CD4-positive, alpha-beta T cell treated with Interleukin-10 for 1 hour (primary cell): ENCODE results near the gene NCKAP5.
"Not testable (repeated sequence)": the region's sequence is repeated elsewhere in the genome, so short reads cannot be mapped to it uniquely, and the experiment has no call there.

ENCODE experiments used
- DNase-seq: peaks from one replicate; pipeline ENCODE4 v3.0.0-alpha.2; 2020

NCKAP5 gene

GRCh38 chr2:133521146-133521745 lies 47.0 kb downstream of the NCKAP5 start:
- DNase-seq: no peak

DNA sequence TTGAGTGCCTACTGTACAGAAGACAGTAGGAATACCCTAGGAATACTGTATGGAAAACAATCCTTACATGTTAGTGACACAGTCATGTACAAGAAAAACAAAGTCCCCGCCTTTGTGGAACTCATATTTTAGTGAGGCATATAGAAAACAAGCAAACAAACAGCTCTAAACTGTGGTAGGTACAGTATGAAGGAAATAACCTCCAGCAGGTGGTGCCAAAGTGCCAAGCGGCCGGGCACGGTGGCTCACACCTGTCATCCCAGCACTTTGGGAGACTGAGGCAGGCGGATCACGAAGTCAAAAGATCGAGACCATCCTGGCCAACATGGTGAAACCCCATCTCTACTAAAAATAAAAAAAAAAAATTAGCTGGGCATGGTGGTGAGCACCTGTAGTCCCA lies 48.6 kb downstream of the NCKAP5 start:
- not testable (repeated sequence) for DNase-seq

DNA sequence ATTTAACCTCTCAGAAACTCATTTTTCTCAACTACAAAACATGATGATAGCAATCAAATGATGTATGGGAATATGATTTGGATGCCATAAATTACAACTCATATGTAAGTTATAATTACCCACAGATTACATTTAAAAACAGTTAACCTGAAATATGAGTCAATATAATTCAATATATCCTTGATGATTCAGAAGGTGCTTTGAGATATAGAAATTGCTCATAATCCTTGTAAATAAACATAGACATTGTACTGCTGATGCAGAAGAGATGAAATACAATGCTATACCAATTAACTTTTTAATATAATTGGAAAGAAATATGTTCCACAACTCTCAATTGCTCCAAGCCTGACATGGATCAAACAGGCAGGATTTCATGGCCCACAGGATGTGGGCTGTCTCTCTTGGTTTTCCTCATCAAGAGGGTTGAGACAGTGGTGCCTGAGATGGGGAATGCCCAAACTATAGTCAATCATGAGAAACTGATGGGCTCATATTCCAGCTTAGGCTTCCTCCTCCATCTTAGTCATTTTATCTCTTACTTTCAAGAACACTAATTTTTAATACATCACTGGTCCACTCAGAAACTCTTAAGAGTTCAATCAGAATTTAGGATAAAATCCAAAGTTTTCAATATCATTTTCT lies 49.4 kb downstream of the NCKAP5 start:
- no peak for DNase-seq

DNA sequence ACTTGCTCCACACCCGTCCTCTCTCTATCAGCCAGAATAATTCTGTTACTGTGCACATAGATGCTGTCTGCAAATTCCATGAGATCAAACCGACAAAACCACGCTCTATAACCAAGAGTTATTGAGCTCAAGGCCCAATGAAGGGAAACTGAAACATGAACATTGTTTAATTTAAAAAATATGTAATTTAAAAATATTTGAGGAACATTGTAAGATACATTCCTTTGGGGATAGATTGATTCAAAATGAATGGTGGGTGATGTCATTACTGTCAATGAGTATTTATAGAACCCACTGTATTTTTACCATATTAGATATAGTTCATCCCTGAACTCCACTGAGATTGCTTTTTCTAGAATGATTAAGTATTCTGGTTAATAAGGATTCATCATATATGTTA lies 50.4 kb downstream of the NCKAP5 start:
- DNase-seq: no peak

DNA sequence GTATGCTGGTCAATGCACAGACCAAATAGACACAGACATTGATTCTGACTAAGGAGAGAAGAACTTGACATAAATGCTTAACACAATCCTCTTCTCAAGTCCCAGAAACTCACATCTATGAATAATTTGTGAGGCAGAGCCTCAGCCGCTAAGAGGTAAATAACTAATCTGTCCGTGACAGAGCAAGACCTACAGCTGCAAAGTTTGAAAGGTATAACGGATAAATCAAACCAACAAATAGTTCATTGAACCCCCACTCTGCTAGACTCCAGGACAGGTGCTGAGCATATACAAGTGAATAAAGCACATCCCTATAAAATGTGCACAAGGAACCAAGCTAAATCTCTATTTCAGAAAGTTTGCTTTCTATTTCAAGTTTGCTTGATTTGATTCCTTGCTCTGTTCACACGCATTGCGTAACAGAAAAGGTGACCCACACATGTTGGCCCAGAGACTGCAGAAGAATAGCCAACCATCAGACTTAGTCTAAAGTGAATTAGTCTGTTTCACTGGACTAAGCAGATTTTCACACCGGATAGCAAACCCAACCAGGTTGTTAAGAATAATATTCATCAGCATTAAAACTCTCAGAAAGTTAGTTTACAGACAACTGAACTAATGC lies 51.7 kb downstream of the NCKAP5 start:
- DNase-seq: no peak

GRCh38 chr2:133515271-133515670 lies 53.0 kb downstream of the NCKAP5 start:
- no peak for DNase-seq

- DNase-seq: no peak
Measured at GRCh38 chr2:133513893-133514292, 54.4 kb downstream of the NCKAP5 start.

- DNase-seq: no peak
Measured at GRCh38 chr2:133512121-133512520, 56.1 kb downstream of the NCKAP5 start.

- no peak for DNase-seq
Measured at GRCh38 chr2:133511679-133512078, 56.6 kb downstream of the NCKAP5 start.

DNA sequence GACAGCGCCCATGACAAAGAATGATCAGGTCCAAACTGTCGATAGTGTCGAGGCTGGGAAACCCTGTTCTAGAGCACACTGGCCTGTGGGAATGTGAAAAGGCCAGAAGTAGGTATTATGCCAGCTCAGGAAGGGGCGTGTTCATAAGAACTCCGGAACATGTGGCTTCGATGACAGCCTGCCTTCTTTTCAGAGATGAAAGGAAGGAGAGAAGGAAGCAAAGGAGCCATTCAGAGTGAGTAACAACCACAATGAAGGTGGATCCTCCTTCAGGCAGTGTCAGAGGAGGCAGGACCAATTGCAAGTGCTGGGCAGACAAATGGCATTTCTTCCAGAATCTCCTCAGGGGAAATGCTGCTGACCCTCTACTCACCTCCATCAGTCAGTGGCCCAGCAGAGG lies 58.5 kb downstream of the NCKAP5 start:
- no peak for DNase-seq

DNA sequence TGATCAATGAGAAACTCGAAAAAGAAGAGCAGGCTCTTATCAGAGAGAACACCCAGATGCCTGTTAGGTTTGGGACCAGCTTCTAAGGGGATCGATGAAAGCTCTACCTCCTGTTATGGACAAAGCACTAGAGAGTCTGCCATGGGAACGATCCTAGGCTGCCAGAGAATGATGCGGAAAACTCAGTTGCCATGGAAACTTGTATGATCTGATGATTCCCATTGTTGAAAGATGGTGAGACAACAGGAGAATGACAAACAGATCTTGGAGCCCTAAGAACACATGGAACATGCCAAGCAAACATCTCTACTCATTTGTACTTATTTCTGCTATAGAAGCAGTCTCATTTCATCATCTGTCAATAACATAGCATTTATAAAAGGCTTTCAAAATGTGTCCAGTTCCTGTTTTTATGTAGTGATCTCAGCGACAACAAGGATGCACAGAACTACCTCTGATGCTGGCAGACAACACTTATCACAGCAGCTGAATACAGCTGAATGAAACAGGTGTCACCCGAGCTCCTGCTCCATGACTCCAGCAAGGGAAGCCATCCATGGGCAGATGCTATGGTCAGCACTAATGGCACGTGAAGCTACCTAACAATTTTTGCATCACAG lies 59.6 kb downstream of the NCKAP5 start:
- no peak for DNase-seq

GRCh38 chr2:133506996-133507395 lies 61.3 kb downstream of the NCKAP5 start:
- no peak for DNase-seq

GRCh38 chr2:133504566-133505505 lies 63.4 kb downstream of the NCKAP5 start:
- no peak for DNase-seq

- no peak for DNase-seq
Measured at GRCh38 chr2:133503927-133504326, 64.3 kb downstream of the NCKAP5 start.

GRCh38 chr2:133503323-133503722 lies 64.9 kb downstream of the NCKAP5 start:
- DNase-seq: no peak

- no peak for DNase-seq
Measured at GRCh38 chr2:133502678-133503077, 65.6 kb downstream of the NCKAP5 start.

DNA sequence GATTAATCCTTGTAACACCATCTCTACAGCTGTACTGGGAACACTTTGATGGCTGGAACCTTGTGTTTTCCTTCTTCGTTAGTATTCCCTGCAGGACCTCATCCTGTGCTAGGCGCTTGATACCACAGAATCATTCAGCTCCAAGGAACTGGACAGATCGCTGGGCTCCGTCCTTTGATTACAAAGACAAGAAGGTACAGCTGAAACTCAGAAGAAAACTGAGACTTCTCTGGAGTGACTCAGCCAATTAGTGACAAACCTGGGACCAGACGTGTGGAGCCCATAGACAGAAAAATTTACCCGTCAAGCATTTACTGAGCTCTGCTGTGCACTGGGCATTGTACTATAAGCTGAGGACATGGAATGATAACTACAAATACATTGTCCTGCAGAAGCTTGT lies 67.3 kb downstream of the NCKAP5 start:
- no peak for DNase-seq

DNA sequence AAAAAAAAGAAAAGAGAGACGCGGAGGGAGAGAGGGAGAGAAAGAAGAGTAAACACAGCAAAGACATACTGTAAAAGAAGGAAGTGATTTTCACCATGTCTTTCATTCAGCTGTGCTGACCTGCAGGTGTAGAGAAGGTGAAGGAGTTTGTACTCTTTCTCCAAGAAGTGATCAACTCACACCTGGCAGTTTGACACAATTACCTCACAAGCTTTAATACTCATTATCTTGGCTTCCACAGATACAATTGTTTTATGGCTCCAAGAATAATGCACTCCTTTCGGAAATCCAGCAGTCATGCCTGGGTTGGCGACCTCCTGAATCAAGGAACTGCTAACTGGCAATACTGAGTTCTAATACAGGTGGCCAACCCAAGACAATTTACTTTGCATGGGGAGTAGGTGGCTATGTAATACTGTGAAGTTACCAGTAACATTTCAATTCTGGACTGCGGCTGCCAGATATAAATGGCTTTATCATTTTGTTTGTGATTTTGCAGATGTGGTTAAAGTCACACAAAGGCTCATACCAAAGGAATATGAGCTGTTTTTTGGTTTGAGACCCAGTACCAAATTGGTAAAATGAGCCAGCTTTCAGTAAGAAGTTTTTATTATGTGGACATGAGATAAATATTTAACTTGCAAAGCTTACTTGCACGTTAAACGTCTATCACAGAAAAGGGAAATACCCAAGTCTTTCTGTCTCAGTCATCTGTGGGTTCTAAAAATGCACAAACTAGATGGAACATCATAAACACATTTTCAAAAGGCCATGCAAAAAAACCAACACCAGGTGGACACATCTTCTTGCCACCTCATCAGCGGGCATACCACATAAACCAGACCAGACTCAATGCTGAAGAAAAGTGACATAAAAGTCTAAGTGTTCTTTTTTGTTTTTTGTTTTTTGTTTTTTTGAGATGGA lies 69.3 kb downstream of the NCKAP5 start:
- DNase-seq: no peak

DNA sequence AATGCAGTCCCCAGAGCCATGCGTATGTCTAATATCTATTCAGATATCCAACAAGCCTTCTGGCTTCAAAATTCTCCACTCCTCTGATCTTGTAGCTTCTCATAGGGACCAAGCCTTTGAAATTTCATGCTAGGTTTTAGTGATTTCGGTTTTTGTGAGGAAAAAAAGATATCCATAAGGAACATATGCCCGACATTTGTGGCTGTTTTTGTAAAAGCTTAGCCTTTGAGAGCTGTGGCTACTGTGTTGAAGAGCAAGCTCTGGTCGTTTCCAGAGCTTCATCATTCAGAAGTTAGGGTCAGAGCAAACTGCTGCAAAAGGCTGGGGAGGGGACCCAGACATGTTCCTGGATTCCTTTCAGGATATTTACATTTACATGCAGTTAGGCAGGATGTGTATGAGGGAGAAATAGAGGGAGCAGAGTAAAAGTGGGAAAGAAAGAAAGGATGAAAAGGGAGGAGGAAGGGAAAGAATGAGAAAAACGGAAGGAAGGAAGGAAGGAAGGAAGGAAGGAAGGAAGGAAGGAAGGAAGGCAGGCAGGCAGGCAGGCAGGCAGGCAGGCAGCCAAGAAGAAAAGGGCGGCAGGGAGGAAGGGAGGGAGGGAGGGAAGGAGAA lies 70.2 kb downstream of the NCKAP5 start:
- DNase-seq: no peak

GRCh38 chr2:133497270-133497893 lies 70.9 kb downstream of the NCKAP5 start:
- DNase-seq: no peak
